ENCODE data around the gene KCNMB2. TPM values are rescaled to one million over a fixed set of nuclear protein-coding genes. Genes with fewer than 3 reads are reported as not detected.

Gene KCNMB2
- polyA plus RNA-seq, 1 of the 3 experiments (the other 2 are of a cell fraction), result not detected

- peaks cover 0 to 3% of the 10 kb centered on the region in 2 experiments; a peak in 1 of 4 replicates for H3K4me1 ChIP-seq (ENCODE audit: control insufficient read depth in 1 of 2, insufficient read depth in 2 of 2, low read depth in 1 of 2, low read length in 1 of 2)
- H3K27me3 ChIP-seq (ENCODE audit: insufficient read depth), result no peaks in the 10 kb centered on the region
- H3K4me2 ChIP-seq, result no peak overlapping the region
- CTCF ChIA-PET, result interaction anchor here (1.3 to 2.0 kb wide), 2 partner anchors 15 to 20 kb away, joined by 4 to 5 read pairs; no protein-coding TSS in a partner anchor
- H3K4me3 ChIP-seq (ENCODE audit: low read depth in 2 of 2, low read length in 1 of 2), result no peak overlapping the region
- no peak overlapping the region for H2AFZ ChIP-seq (ENCODE audit: low read depth)
- H3K9me3 ChIP-seq, result 0 out of 2 replicates have a peak, but pooled peaks cover under 1% of the 10 kb centered on the region
- TF ChIP-seq RAD21 (IDR thresholded peaks at IDR 0.05; ENCODE audit: low read length) (no peak), FOXM1 (IDR thresholded peaks at IDR 0.05; ENCODE audit: low read depth) (no peak), EP300 (IDR thresholded peaks at IDR 0.05; ENCODE audit: borderline replicate concordance in 1 of 2, low read depth in 1 of 2, low read length in 1 of 2) (no peak), FOXJ3 (CRISPR knock-in tag; IDR thresholded peaks at IDR 0.05) (no peak), TCF12 (IDR thresholded peaks at IDR 0.05) (no peak), ELF1 (IDR thresholded peaks at IDR 0.05) (no peak), EZH2phosphoT487 (IDR thresholded peaks at IDR 0.05; ENCODE audit: borderline replicate concordance, low read depth) (no peak), RXRA (IDR thresholded peaks at IDR 0.05; ENCODE audit: borderline replicate concordance, low read depth) (no peak), SIN3A (IDR thresholded peaks at IDR 0.05; ENCODE audit: borderline replicate concordance, low read depth, low read length) (no peak), NRF1 (IDR thresholded peaks at IDR 0.05; ENCODE audit: low read depth, low read length) (no peak), REST (IDR thresholded peaks at IDR 0.05; ENCODE audit: low read depth, low read length) (no peak), NFIC (IDR thresholded peaks at IDR 0.05; ENCODE audit: borderline replicate concordance) (no peak), POLR2AphosphoS5 (IDR thresholded peaks at IDR 0.05; ENCODE audit: low read depth, low read length) (no peak), MXI1 (IDR thresholded peaks at IDR 0.05; ENCODE audit: low read depth, low read length) (no peak), RCOR1 (IDR thresholded peaks at IDR 0.05; ENCODE audit: low read length) (no peak), CHD2 (IDR thresholded peaks at IDR 0.05; ENCODE audit: low read length, partially characterized antibody) (no peak)
- no peaks in the 10 kb centered on the region for H3F3A ChIP-seq (replicated peaks; ENCODE audit: insufficient read depth)
- DNase-seq, result no peak
- H3K9ac ChIP-seq, result no peak overlapping the region
- H3K36me3 ChIP-seq (replicated peaks in 1 of 2; ENCODE audit: control insufficient read depth in 1 of 2, insufficient read depth in 2 of 2, low read length in 1 of 2), result no peaks in the 10 kb centered on the region
- no peaks in the 10 kb centered on the region for H3K79me2 ChIP-seq (ENCODE audit: insufficient read depth)
- no peak overlapping the region; a peak in 1 of 4 replicates for H3K27ac ChIP-seq (ENCODE audit: low read depth in 2 of 2, low read length in 1 of 2)
- WGBS (ENCODE audit: low lambda C conversion rate), result 10% methylated on average over 6 of the region's 6 CpGs
- POLR2A ChIA-PET, result no interaction called here
- H3K9me2 ChIP-seq, result no peaks in the 10 kb centered on the region
- no peaks in the 10 kb centered on the region for H4K20me1 ChIP-seq (ENCODE audit: insufficient read depth)
Measured at GRCh38 chr3:178518660-178519396, 17.4 kb upstream of the KCNMB2 start.

Measured in SK-N-SH (cell line).